Urinary bladder (tissue), 4 donors: ENCODE results near the gene CDK5R1. TPM values are rescaled to one million over a fixed set of nuclear protein-coding genes. Genes with fewer than 3 reads are reported as not detected.
"Not testable (repeated sequence)": the region's sequence is repeated elsewhere in the genome, so short reads cannot be mapped to it uniquely, and the experiment has no call there.

ENCODE experiments used
- DNase-seq: peaks from one replicate; pipeline ENCODE4 v3.0.0-alpha.2; 2015; ENCODE audit errors: extremely low spot score
- H3K27ac ChIP-seq: one replicate; pipeline ENCODE4 v1.5.1; 2013; ENCODE audit warnings: low read depth, mild to moderate bottlenecking, moderate library complexity
- H3K36me3 ChIP-seq: one replicate; pipeline ENCODE4 v1.6.1; 2013; ENCODE audit warnings: mild to moderate bottlenecking, moderate library complexity; ENCODE audit not compliant: insufficient read depth
- H3K4me1 ChIP-seq: one replicate; pipeline ENCODE4 v1.6.1; 2013; ENCODE audit warnings: mild to moderate bottlenecking, moderate library complexity; ENCODE audit not compliant: insufficient read depth
- H3K4me3 ChIP-seq: one replicate; pipeline ENCODE4 v1.5.1; 2013; ENCODE audit warnings: low read depth, low read length
- WGBS: extraction: QIAGEN DNeasy Blood & Tissue Kit; methylation state at CpG from one replicate; pipeline ENCODE4 v1.1.7; 2013; 5-methylcytosine and 5-hydroxymethylcytosine counted together
- polyA plus RNA-seq: library from polyadenylated mRNA; stranded (reverse); fragments of 200-250 nt; gene quantifications from one replicate; pipeline ENCODE4 v1.2.3, GENCODE V29; 2013
- total RNA-seq: library from RNA; depleted of rRNA; stranded (reverse); fragments of >200 nt; gene quantifications from one replicate; pipeline ENCODE4 v1.2.3, GENCODE V29; 2014
- donor health status: healthy with polysubstance abuse.
- donor health status: healthy.

Gene CDK5R1
- total and polyA plus RNA-seq, 2 donors: 0.60 to 1.5 TPM

DNA sequence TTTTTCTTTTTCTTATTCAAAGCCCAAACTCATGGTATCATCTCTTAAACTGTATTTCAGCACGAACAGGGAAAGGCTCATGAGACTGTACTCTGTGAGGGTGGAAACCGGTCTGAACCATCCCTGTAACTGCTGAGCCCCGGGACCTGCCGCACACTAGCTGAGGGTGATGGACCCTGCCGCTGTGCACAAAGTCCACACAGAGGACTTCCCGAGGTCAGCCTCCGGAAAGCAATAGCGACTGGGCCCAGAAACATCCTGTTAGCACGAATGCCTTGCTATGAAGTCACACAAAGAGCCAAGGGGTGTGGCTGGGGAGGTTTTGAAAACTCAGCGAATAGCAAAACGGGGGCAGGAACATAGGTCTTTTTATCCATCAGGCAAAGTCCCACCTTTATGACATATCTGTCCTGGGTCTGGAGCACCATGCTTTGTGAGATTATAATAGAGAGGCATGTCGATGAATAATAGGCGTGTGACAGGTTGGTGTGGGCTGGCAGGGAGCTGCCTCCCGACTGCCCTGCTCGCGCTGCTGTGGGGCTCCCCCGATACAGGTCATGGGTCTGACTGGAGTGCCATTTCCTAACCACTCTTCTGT is 33.4 kb downstream of the CDK5R1 start:
- H3K4me1 ChIP-seq: peaks cover 1% of the 10 kb centered on the region
- H3K36me3 ChIP-seq: no peaks in the 10 kb centered on the region
- no peak overlapping the region for H3K27ac ChIP-seq
- 54% methylated on average over 17 of the region's 17 CpGs for WGBS
- no peak for DNase-seq
- H3K4me3 ChIP-seq: no peak overlapping the region

- Histone ChIP-seq H3K4me1 (peaks cover 1% of the 10 kb centered on the region), H3K36me3 (no peaks in the 10 kb centered on the region), H3K4me3 (no peak overlapping the region), H3K27ac (no peak overlapping the region)
- 98% methylated on average over 9 of the region's 9 CpGs for WGBS
- no peak for DNase-seq
Measured at GRCh38 chr17:32520737-32521404, 34.1 kb downstream of the CDK5R1 start.

GRCh38 chr17:32523017-32523680 is 36.4 kb downstream of the CDK5R1 start:
- 87% methylated on average over 11 of the region's 11 CpGs for WGBS
- DNase-seq: no peak

DNA sequence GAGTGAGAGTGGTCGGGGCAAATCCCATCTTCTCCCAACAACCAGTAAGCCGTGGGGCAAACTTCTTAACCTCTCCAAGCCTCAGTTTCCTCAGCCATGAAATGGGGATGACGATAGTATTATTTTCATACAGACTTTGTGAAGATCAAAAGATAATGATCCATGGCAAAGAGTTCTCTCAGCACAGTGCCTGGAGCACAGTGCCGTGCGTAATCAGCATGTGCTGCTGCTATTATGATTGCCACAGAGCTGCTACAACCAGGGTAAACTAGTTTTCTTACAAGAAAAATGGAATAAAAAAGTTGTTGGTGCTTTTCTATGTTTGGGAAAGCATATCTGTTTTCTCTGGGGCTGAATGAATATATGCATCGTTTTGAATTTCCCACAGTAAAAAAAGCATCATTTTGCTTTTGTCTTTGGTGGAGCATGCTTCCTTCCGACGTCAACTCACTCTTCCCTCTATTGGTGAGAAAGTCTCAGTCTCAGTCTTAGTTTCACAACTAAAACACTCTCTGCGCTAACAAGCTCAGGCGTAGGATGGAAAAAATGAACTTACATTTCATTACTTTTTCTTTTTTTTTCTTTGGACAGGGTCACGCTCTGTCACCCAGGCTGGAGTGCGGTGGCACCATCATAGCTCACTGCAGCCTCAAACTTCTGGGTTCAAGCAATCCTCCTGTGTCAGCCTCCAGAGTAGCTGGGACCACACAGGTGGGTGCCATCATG is 37.2 kb downstream of the CDK5R1 start:
- 87% methylated on average over 12 of the region's 12 CpGs for WGBS
- no peaks in the 10 kb centered on the region for H3K4me1 ChIP-seq
- no peak for DNase-seq
- H3K27ac ChIP-seq: no peak overlapping the region
- H3K4me3 ChIP-seq: no peak overlapping the region
- H3K36me3 ChIP-seq: no peaks in the 10 kb centered on the region

More at GRCh38 chr17:32523017-32523680, 36.4 kb downstream of the CDK5R1 start:
- Histone ChIP-seq H3K27ac (no peak overlapping the region), H3K4me1 (peaks cover 1% of the 10 kb centered on the region), H3K36me3 (no peaks in the 10 kb centered on the region), H3K4me3 (no peak overlapping the region)

GRCh38 chr17:32524553-32524880 is 37.7 kb downstream of the CDK5R1 start:
- 93% methylated on average over 6 of the region's 6 CpGs for WGBS
- not testable (repeated sequence) for H3K36me3 ChIP-seq, DNase-seq, H3K27ac ChIP-seq, H3K4me3 ChIP-seq, H3K4me1 ChIP-seq

- no peaks in the 10 kb centered on the region for H3K36me3 ChIP-seq
- WGBS: 24% methylated on average over 4 of the region's 4 CpGs
- DNase-seq: no peak
- H3K27ac ChIP-seq: no peak overlapping the region
- no peaks in the 10 kb centered on the region for H3K4me1 ChIP-seq
- H3K4me3 ChIP-seq: no peak overlapping the region
Measured at GRCh38 chr17:32525122-32525521, 38.3 kb downstream of the CDK5R1 start.

GRCh38 chr17:32527146-32527545 is 40.4 kb downstream of the CDK5R1 start:
- Histone ChIP-seq H3K27ac (no peak overlapping the region), H3K4me3 (no peak overlapping the region), H3K4me1 (no peaks in the 10 kb centered on the region), H3K36me3 (no peaks in the 10 kb centered on the region)
- no peak for DNase-seq
- WGBS: 89% methylated on average over 4 of the region's 4 CpGs

DNA sequence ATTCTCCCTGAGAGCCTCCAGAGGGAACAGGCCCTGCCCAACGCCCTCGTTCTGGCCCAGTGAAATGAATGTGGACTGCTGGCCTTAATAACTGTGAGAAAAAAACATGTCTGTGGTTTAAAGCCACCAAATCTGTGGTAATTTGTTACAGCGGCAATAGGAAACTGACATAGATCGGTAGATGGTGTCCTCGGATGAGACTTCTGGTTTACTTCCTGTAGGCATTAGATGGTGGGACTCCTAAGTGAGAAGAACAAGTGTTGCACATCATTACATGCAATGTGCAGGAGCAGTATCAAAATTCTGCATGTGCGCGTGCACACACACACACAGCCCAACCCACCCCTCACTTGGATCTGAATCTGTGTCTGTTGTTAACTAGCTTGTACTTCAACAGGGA is 42.0 kb downstream of the CDK5R1 start:
- no peak overlapping the region for H3K4me3 ChIP-seq
- no peaks in the 10 kb centered on the region for H3K4me1 ChIP-seq
- H3K27ac ChIP-seq: no peak overlapping the region
- WGBS: 82% methylated on average over 7 of the region's 7 CpGs
- no peaks in the 10 kb centered on the region for H3K36me3 ChIP-seq
- DNase-seq: no peak

GRCh38 chr17:32529604-32530003 is 42.8 kb downstream of the CDK5R1 start:
- H3K4me3 ChIP-seq: no peak overlapping the region
- no peak overlapping the region for H3K27ac ChIP-seq
- DNase-seq: no peak
- no peaks in the 10 kb centered on the region for H3K36me3 ChIP-seq
- 43% methylated on average over 10 of the region's 10 CpGs for WGBS
- H3K4me1 ChIP-seq: no peaks in the 10 kb centered on the region

DNA sequence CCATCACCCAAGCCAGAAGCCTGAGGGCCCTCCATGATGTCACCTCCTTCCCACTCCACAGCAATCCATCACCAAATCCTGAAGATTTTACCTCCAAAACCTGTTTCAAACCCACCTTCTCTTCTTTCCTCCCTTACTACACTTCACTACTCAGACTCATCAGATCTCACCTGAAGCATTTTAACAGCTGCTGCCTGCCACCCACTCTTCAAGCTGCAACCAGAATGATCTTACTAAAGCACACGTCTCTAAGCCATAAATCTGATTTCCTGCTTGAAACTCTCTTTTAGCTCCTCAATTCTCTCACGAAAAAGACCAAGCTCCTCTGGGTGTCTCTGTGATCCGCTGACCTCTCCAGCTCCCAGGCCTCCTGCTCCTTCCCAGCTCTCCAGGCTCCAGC is 46.5 kb downstream of the CDK5R1 start:
- no peak for DNase-seq
- WGBS: 68% methylated on average over 3 of the region's 3 CpGs

GRCh38 chr17:32536736-32537643 is 50.2 kb downstream of the CDK5R1 start:
- no peak overlapping the region for H3K27ac ChIP-seq
- no peak for DNase-seq
- WGBS: 37% methylated on average over 8 of the region's 8 CpGs
- no peak overlapping the region for H3K4me3 ChIP-seq
- no peaks in the 10 kb centered on the region for H3K4me1 ChIP-seq
- no peaks in the 10 kb centered on the region for H3K36me3 ChIP-seq

More for the DNA sequence above, 46.5 kb downstream of the CDK5R1 start:
- Histone ChIP-seq H3K36me3 (no peaks in the 10 kb centered on the region), H3K27ac (no peak overlapping the region), H3K4me3 (no peak overlapping the region), H3K4me1 (no peaks in the 10 kb centered on the region)
